Adrenal gland (tissue), 12 donors: ENCODE measurements around the gene FEM1A. TPM values are rescaled to one million over a fixed set of nuclear protein-coding genes. Genes with fewer than 3 reads are reported as not detected.

Experiments
- DNase-seq, 7 donors: peaks; one replicate each; pipeline ENCODE4 v3.0.0-alpha.2; 2019 to 2020
- H3K27ac ChIP-seq, 5 donors: fragments of 200-600 bp; sonication (generic) in 4 of 5; 1 replicate in 3 of 5; 2 replicates in 2 of 5; pipeline versions ENCODE4 v1.5.1 to v1.8.0; 2016 to 2020; ENCODE audit warnings: mild to moderate bottlenecking in 1 of 5
- H3K27me3 ChIP-seq: fragments of 200-600 bp; 2 replicates; pipeline ENCODE4 v1.8.0; 2021
- H3K36me3 ChIP-seq, 2 donors: fragments of 200-600 bp; replicated peaks in 1 of 2; 1 replicate in 1 of 2; 2 replicates in 1 of 2; pipeline versions ENCODE4 v1.5.1 to v1.8.0; 2018 to 2022
- H3K4me1 ChIP-seq, 2 donors: fragments of 200-600 bp; replicated peaks in 1 of 2; 1 replicate in 1 of 2; 2 replicates in 1 of 2; pipeline versions ENCODE4 v1.5.1 to v1.8.0; 2018 to 2021
- H3K4me3 ChIP-seq, 4 donors: fragments of 200-600 bp; sonication (generic) in 3 of 4; one replicate each; pipeline ENCODE4 v1.5.1; 2016 to 2018
- H3K9me3 ChIP-seq, 3 donors: fragments of 200-600 bp; sonication (generic) in 1 of 3; replicated peaks in 1 of 3; 1 replicate in 2 of 3; 2 replicates in 1 of 3; pipeline versions ENCODE4 v1.5.1 to v1.8.0; 2016 to 2021
- CTCF ChIP-seq, 6 experiments: fragments of 450-650 bp in 4 of 6; fragments of 200-600 bp in 2 of 6; sonication (generic) in 1 of 6; IDR thresholded peaks; 1 replicate in 5 of 6; 2 replicates in 1 of 6; pipeline versions ENCODE4 v1.5.1 to v1.8.0; 2016 to 2021; ENCODE audit warnings: antibody characterized with exemption in 6 of 6, mild to moderate bottlenecking in 2 of 6, moderate library complexity in 1 of 6
- POLR2A ChIP-seq, 2 donors: fragments of 450-650 bp; IDR thresholded peaks; one replicate each; pipeline ENCODE4 v1.6.1; 2017; ENCODE audit warnings: antibody characterized with exemption in 2 of 2, mild to moderate bottlenecking in 2 of 2, moderate library complexity in 1 of 2
- WGBS, 4 donors: extraction: QIAGEN DNeasy Blood & Tissue Kit in 2 of 4; methylation state at CpG; one replicate each; pipeline versions ENCODE4 v1.1.5 to v1.1.7; 2013 to 2017; 5-methylcytosine and 5-hydroxymethylcytosine counted together
- intact Hi-C, 2 donors: fragments of 100-400 bp; cut with DNase I; formaldehyde crosslinking; loops; one replicate each; pipeline versions ENCODE4 v1.14.1 to v1.15.0; 2022 to 2023
- polyA plus RNA-seq, 3 donors: library from polyadenylated mRNA; stranded (reverse); fragments of 200-250 nt in 2 of 3; fragments of 350-450 nt in 1 of 3; fragmentation: Illumina TruSeq in 1 of 3; extraction: RNeasy Lipid Tissue Mini Kit (QIAGEN cat#74804) in 1 of 3; gene quantifications; one replicate each; pipeline ENCODE4 v1.2.3, GENCODE V29; 2013 to 2014
- total RNA-seq, 9 donors: library from RNA; depleted of rRNA in 4 of 9; stranded (reverse); fragments of >200 nt in 4 of 9; fragments of 120-200 nt in 1 of 9; fragmentation: NEBNext Ultra II Directional in 1 of 9; extraction: Animal tissue kit (Norgen Biotek cat#: 25700) in 1 of 9; gene quantifications; one replicate each; pipeline versions ENCODE4 v1.1.0 to v1.2.4, GENCODE V29; 2013 to 2023
- donor health status: healthy with polysubstance abuse.
- donor health status: Bipolar disorder and iron deficiency.
- donor health status: DM: yes; HTN: yes; CAD: no.
- donor health status: DM: no; HTN: no; CAD: no.
- donor health status: DM: no; HTN: no; CAD: no.
- donor health status: DM: yes; HTN: yes; CAD: no.

The FEM1A gene
- total and polyA plus RNA-seq, 12 donors: 3.6 to 25.8 (median 13.3) TPM

GRCh38 chr19:4811328-4812131, 20.0 kb downstream of the FEM1A start:
- TF ChIP-seq POLR2A (IDR thresholded peaks at IDR 0.05) (no peak), CTCF (IDR thresholded peaks at IDR 0.05) (peak; percentile 79 to 89 (median 82))
- WGBS, 4 donors: 52 to 69% (median 65%) methylated on average over 11 to 12 of the region's 12 CpGs
- Histone ChIP-seq H3K27me3 (no peaks in the 10 kb centered on the region), H3K4me1 (peaks cover 6 to 11% of the 10 kb centered on the region in 2 donors), H3K27ac (peak overlapping the region in 1 of 5 donors; percentile 31), H3K36me3 (peaks cover 0 to 1% of the 10 kb centered on the region in 2 donors), H3K4me3 (no peak overlapping the region), H3K9me3 (no peaks in the 10 kb centered on the region)
- intact Hi-C loops: loop anchor here (2.0 to 5.0 kb wide), 4 partner anchors 41 to 221 kb away; no protein-coding TSS in a partner anchor
- DNase-seq: peak; percentile 77 to 93 (median 86)

- intact Hi-C loops: loop anchor here (5.0 kb wide), 3 partner anchors 37 to 217 kb away; no protein-coding TSS in a partner anchor
- no peak overlapping the region for H3K27ac ChIP-seq
- WGBS, 4 donors: 66 to 69% (median 67%) methylated on average over 7 of the region's 7 CpGs
- H3K4me3 ChIP-seq: no peak overlapping the region
- no peaks in the 10 kb centered on the region for H3K9me3 ChIP-seq
- H3K36me3 ChIP-seq: peaks cover 0 to 17% of the 10 kb centered on the region in 2 donors
- H3K27me3 ChIP-seq: no peaks in the 10 kb centered on the region
- no peak for DNase-seq
- TF ChIP-seq CTCF (IDR thresholded peaks at IDR 0.05) (no peak), POLR2A (IDR thresholded peaks at IDR 0.05) (no peak)
- peaks cover 6 to 11% of the 10 kb centered on the region in 2 donors for H3K4me1 ChIP-seq
These were observed 23.3 kb downstream of the FEM1A start for GRCh38 chr19:4814625-4815425.

- WGBS, 4 donors: 25 to 31% (median 29%) methylated on average over 26 to 28 of the region's 28 CpGs
These were observed 24.1 kb downstream of the FEM1A start for GRCh38 chr19:4815426-4816201.

More at GRCh38 chr19:4815426-4816201, 24.1 kb downstream of the FEM1A start:
- Histone ChIP-seq H3K27me3 (no peaks in the 10 kb centered on the region), H3K9me3 (no peaks in the 10 kb centered on the region), H3K4me1 (peaks cover 6 to 11% of the 10 kb centered on the region in 2 donors), H3K27ac (peak overlapping the region in 1 of 5 donors; percentile 46), H3K4me3 (peak overlapping the region in 1 of 4 donors; percentile 35), H3K36me3 (peaks cover 0 to 17% of the 10 kb centered on the region in 2 donors)
- intact Hi-C loops: no loop called here
- no peak for TF ChIP-seq CTCF (IDR thresholded peaks at IDR 0.05)
- TF ChIP-seq POLR2A (IDR thresholded peaks at IDR 0.05): no peak
- peak; percentile 90 to 97 (median 94) for DNase-seq
